ENCODE data around the gene ARHGEF25.
A peak's percentile ranks its signal among the peaks of the same experiment; 100 is the strongest.

Gene ARHGEF25

GRCh38 chr12:57604454-57604991 is 6.7 kb upstream of the ARHGEF25 start, which contains the start of gene DTX3:
Gene DTX3 (plus strand): TSS chr12:57604824. CDS start chr12:57606518, 1,694 bp downstream.
- no peak for DNase-seq (ENCODE audit: extremely low read depth, low read depth)
- peak within 1 kb of the TSS; percentile 59 for H3K4me3 ChIP-seq (replicated peaks; ENCODE audit: low read depth, low read length)
- no peak for TF ChIP-seq CTCF (IDR thresholded peaks at IDR 0.05; ENCODE audit: low read depth, low read length, missing control alignments)

- peak overlapping the region; percentile 59 for H3K4me3 ChIP-seq (replicated peaks; ENCODE audit: low read depth, low read length)
Measured at GRCh38 chr12:57604992-57605810, 6.0 kb upstream of the ARHGEF25 start.

GRCh38 chr12:57605811-57606311 is 5.4 kb upstream of the ARHGEF25 start:
- TF ChIP-seq CTCF (IDR thresholded peaks at IDR 0.05; ENCODE audit: low read depth, low read length, missing control alignments), result no peak
- DNase-seq (ENCODE audit: extremely low read depth, low read depth), result no peak
- peak overlapping the region; percentile 59; the same call in 1 of the 2 replicates for H3K4me3 ChIP-seq (replicated peaks; ENCODE audit: low read depth, low read length)

More at GRCh38 chr12:57604992-57605810, 6.0 kb upstream of the ARHGEF25 start:
- no peak for TF ChIP-seq CTCF (IDR thresholded peaks at IDR 0.05; ENCODE audit: low read depth, low read length, missing control alignments)
- no peak for DNase-seq (ENCODE audit: extremely low read depth, low read depth)

- no peak for DNase-seq (ENCODE audit: extremely low read depth, low read depth)
- no peak for TF ChIP-seq CTCF (IDR thresholded peaks at IDR 0.05; ENCODE audit: low read depth, low read length, missing control alignments)
- H3K4me3 ChIP-seq (replicated peaks; ENCODE audit: low read depth, low read length), result no peak overlapping the region
Measured at GRCh38 chr12:57606399-57606798, 4.8 kb upstream of the ARHGEF25 start.

GRCh38 chr12:57606821-57607220 is 4.4 kb upstream of the ARHGEF25 start:
- no peak for DNase-seq (ENCODE audit: extremely low read depth, low read depth)
- H3K4me3 ChIP-seq (replicated peaks; ENCODE audit: low read depth, low read length), result no peak overlapping the region
- no peak for TF ChIP-seq CTCF (IDR thresholded peaks at IDR 0.05; ENCODE audit: low read depth, low read length, missing control alignments)

GRCh38 chr12:57607958-57608663 is 3.1 kb upstream of the ARHGEF25 start:
- DNase-seq (ENCODE audit: extremely low read depth, low read depth), result no peak
- TF ChIP-seq CTCF (IDR thresholded peaks at IDR 0.05; ENCODE audit: low read depth, low read length, missing control alignments), result no peak

More at GRCh38 chr12:57607958-57608663, 3.1 kb upstream of the ARHGEF25 start:
- H3K4me3 ChIP-seq (replicated peaks; ENCODE audit: low read depth, low read length), result no peak overlapping the region
